Measurements from ENCODE around the gene PDZD4.

- no peak for TF ChIP-seq CTCF (IDR thresholded peaks at IDR 0.05)
- TF ChIP-seq POLR2A (IDR thresholded peaks at IDR 0.05), result no peak
Observed at GRCh38 chrX:153800746-153801145, 29.6 kb downstream of the PDZD4 start.
